ENCODE results near the gene MASP1. TPM values are rescaled to one million over a fixed set of nuclear protein-coding genes. Genes with fewer than 3 reads are reported as not detected.
A peak's percentile ranks its signal among the peaks of the same experiment; 100 is the strongest.

MASP1 gene
- total and polyA plus RNA-seq, 2 donors (not counting 1 experiment from before 2014, with no cell fraction given) = 145 to 328 TPM

GRCh38 chr3:187281191-187281714, 10.3 kb downstream of the MASP1 start:
- Histone ChIP-seq H3K79me2 (ENCODE audit: control insufficient read depth, insufficient read depth, low read length) (no peaks in the 10 kb centered on the region), H3K9me3 (ENCODE audit: control insufficient read depth, insufficient read depth, low read depth, low read length) (no peaks in the 10 kb centered on the region), H2AFZ (ENCODE audit: low read length) (no peak overlapping the region), H3K4me2 (ENCODE audit: extremely low read depth, insufficient read depth, low read length) (peak overlapping the region; percentile 28), H3K4me3 (replicated peaks in 1 of 4; ENCODE audit: control extremely low read depth in 1 of 4, insufficient read depth in 1 of 4, low read depth in 3 of 4, low read length in 4 of 4) (no peak overlapping the region), H4K20me1 (ENCODE audit: control insufficient read depth, extremely low read depth, insufficient read depth, low read length) (no peaks in the 10 kb centered on the region), H3K4me1 (ENCODE audit: control insufficient read depth, extremely low read depth, insufficient read depth, low read length) (peaks cover 17% of the 10 kb centered on the region), H3K27me3 (ENCODE audit: control insufficient read depth, insufficient read depth, low read length) (no peaks in the 10 kb centered on the region), H3K9ac (ENCODE audit: insufficient read depth, low read length) (no peak overlapping the region), H3K36me3 (ENCODE audit: control insufficient read depth, insufficient read depth, low read length) (peaks cover 5% of the 10 kb centered on the region), H3K27ac (ENCODE audit: insufficient read depth, low read length) (peak overlapping the region; percentile 74)
- TF ChIP-seq EZH2 (IDR thresholded peaks at IDR 0.05; ENCODE audit: low read length, missing control alignments) (no peak), CTCF (conservative IDR thresholded peaks at IDR 0.05 in 1 of 2, IDR thresholded peaks at IDR 0.05 in 1 of 2; ENCODE audit: low read depth in 1 of 2, low read length in 2 of 2) (peak; percentile 19 to 29)
- peak; percentile 53 to 90 for DNase-seq (ENCODE audit: low read depth in 2 of 2)

DNA sequence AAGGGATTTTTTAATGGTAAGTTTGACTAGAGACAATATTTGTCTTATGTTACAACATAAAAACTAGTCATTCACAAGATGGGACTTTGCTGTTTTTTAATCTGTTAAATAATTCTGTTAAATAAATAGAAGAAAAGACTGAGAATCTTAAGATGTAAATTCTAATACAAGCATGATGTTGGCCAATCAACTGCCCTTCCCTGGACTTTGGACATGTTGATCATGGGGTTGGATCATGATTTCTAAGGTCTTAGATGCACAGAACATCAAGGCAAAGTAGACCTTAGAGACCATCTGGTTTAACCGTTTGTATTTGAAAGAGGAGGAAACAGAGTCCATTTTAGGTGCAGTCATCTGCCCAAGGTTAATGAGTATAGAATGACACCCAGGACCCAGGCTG, 10.9 kb downstream of the MASP1 start:
- peak overlapping the region; percentile 38 for H3K27ac ChIP-seq (ENCODE audit: insufficient read depth, low read length)
- H3K79me2 ChIP-seq (ENCODE audit: control insufficient read depth, insufficient read depth, low read length) = no peaks in the 10 kb centered on the region
- H2AFZ ChIP-seq (ENCODE audit: low read length) = no peak overlapping the region
- no peak overlapping the region for H3K9ac ChIP-seq (ENCODE audit: insufficient read depth, low read length)
- H3K27me3 ChIP-seq (ENCODE audit: control insufficient read depth, insufficient read depth, low read length) = no peaks in the 10 kb centered on the region
- no peak overlapping the region for H3K4me3 ChIP-seq (replicated peaks in 1 of 4; ENCODE audit: control extremely low read depth in 1 of 4, insufficient read depth in 1 of 4, low read depth in 3 of 4, low read length in 4 of 4)
- no peaks in the 10 kb centered on the region for H3K9me3 ChIP-seq (ENCODE audit: control insufficient read depth, insufficient read depth, low read depth, low read length)
- H3K36me3 ChIP-seq (ENCODE audit: control insufficient read depth, insufficient read depth, low read length) = peaks cover 5% of the 10 kb centered on the region
- H3K4me1 ChIP-seq (ENCODE audit: control insufficient read depth, extremely low read depth, insufficient read depth, low read length) = peaks cover 17% of the 10 kb centered on the region
- peak overlapping the region; percentile 28 for H3K4me2 ChIP-seq (ENCODE audit: extremely low read depth, insufficient read depth, low read length)
- TF ChIP-seq EZH2 (IDR thresholded peaks at IDR 0.05; ENCODE audit: low read length, missing control alignments) = no peak
- no peak for TF ChIP-seq CTCF (conservative IDR thresholded peaks at IDR 0.05 in 1 of 2, IDR thresholded peaks at IDR 0.05 in 1 of 2; ENCODE audit: low read depth in 1 of 2, low read length in 2 of 2)
- DNase-seq (ENCODE audit: low read depth in 2 of 2) = no peak
- no peaks in the 10 kb centered on the region for H4K20me1 ChIP-seq (ENCODE audit: control insufficient read depth, extremely low read depth, insufficient read depth, low read length)

DNA sequence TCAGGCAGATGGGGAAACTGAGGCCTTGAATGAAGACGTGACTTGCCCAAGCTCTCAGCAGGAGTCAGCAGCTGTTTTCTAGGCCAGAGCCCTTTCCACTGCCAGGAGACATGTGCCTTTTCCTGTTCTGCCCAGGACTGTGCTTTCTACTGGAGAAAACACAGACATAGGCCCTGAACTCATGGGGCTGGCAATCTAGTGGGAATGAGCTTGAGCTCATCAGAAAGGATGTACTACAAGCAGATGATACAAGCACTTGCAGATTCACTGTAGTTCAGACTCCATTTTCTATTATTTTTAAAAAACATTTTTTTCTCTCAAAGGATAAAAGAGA, 14.4 kb downstream of the MASP1 start:
- Histone ChIP-seq H3K4me1 (ENCODE audit: control insufficient read depth, extremely low read depth, insufficient read depth, low read length) (peaks cover 17% of the 10 kb centered on the region), H3K4me3 (replicated peaks in 1 of 4; ENCODE audit: control extremely low read depth in 1 of 4, insufficient read depth in 1 of 4, low read depth in 3 of 4, low read length in 4 of 4) (no peak overlapping the region)
- DNase-seq (ENCODE audit: low read depth in 2 of 2) = no peak

More for the DNA sequence above, 14.4 kb downstream of the MASP1 start:
- Histone ChIP-seq H3K36me3 (ENCODE audit: control insufficient read depth, insufficient read depth, low read length) (peaks cover 4% of the 10 kb centered on the region), H4K20me1 (ENCODE audit: control insufficient read depth, extremely low read depth, insufficient read depth, low read length) (no peaks in the 10 kb centered on the region), H2AFZ (ENCODE audit: low read length) (no peak overlapping the region), H3K79me2 (ENCODE audit: control insufficient read depth, insufficient read depth, low read length) (no peaks in the 10 kb centered on the region), H3K4me2 (ENCODE audit: extremely low read depth, insufficient read depth, low read length) (no peak overlapping the region), H3K27ac (ENCODE audit: insufficient read depth, low read length) (no peak overlapping the region), H3K9me3 (ENCODE audit: control insufficient read depth, insufficient read depth, low read depth, low read length) (no peaks in the 10 kb centered on the region), H3K27me3 (ENCODE audit: control insufficient read depth, insufficient read depth, low read length) (no peaks in the 10 kb centered on the region), H3K9ac (ENCODE audit: insufficient read depth, low read length) (no peak overlapping the region)
- TF ChIP-seq EZH2 (IDR thresholded peaks at IDR 0.05; ENCODE audit: low read length, missing control alignments) (no peak), CTCF (conservative IDR thresholded peaks at IDR 0.05 in 1 of 2, IDR thresholded peaks at IDR 0.05 in 1 of 2; ENCODE audit: low read depth in 1 of 2, low read length in 2 of 2) (no peak)

All from fibroblast of lung (primary cell).